ENCODE measurements around the gene PPIC. TPM values are rescaled to one million over a fixed set of nuclear protein-coding genes. Genes with fewer than 3 reads are reported as not detected.

PPIC gene
- total and polyA plus RNA-seq, 2 donors (not counting 3 experiments of a cell fraction or from before 2014, with no cell fraction given) = 26.5 to 36.4 TPM

DNA sequence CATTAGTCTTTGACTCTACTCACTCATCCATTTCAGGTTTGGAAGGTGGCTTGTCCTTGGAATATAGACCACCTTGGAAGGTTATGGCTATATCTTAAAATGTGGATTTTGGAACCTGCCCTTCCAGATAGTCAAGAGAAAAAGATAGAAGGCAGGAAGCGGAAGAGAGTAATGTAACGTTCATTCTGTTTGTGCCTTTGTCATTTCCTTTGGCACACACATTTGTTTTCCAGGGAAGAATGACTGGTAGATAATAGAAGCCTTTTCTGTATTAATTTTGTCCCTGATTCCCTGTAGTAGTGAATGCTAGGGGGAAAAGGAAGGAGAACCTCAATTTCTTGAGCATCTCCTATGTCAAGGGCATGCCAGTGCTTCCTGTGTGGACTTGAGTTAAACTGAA lies 54.7 kb downstream of the PPIC start:
- H2AFZ ChIP-seq (ENCODE audit: low read depth, low read length) = peak overlapping the region; percentile 83
- no peak overlapping the region for H3K9ac ChIP-seq (replicated peaks; ENCODE audit: extremely low read depth, insufficient read depth, low read length)
- H3K79me2 ChIP-seq (ENCODE audit: control insufficient read depth, insufficient read depth, low read length) = no peaks in the 10 kb centered on the region
- CTCF ChIA-PET = no interaction called here
- FAIRE-seq (no peak), DNase-seq (ENCODE audit: low read depth, low spot score) (peak; percentile 55)
- intact Hi-C loops (cut with micrococcal nuclease) (no loop called here), dilution Hi-C loops (cut with MboI; ENCODE audit: extremely low pct_ligation_motif_present, low sequenced_read_pairs) (no loop called here)
- H4K20me1 ChIP-seq (replicated peaks; ENCODE audit: control insufficient read depth, extremely low read depth, insufficient read depth, low read length) = no peaks in the 10 kb centered on the region
- no peaks in the 10 kb centered on the region for H3K9me3 ChIP-seq (replicated peaks; ENCODE audit: control insufficient read depth, insufficient read depth, low read length)
- no TSS peak for BruUV-seq (replicated peaks)
- no peaks in the 10 kb centered on the region for H3K36me3 ChIP-seq (ENCODE audit: control insufficient read depth in 2 of 2, extremely low read depth in 1 of 2, insufficient read depth in 2 of 2, low read length in 2 of 2)
- H3K9me1 ChIP-seq (replicated peaks; ENCODE audit: control insufficient read depth, extremely low read depth, insufficient read depth, low read length) = no peaks in the 10 kb centered on the region
- no peak overlapping the region for H3K27ac ChIP-seq (ENCODE audit: insufficient read depth, low read depth, low read length)
- TF ChIP-seq JUN (IDR thresholded peaks at IDR 0.05; ENCODE audit: borderline replicate concordance, insufficient read depth, insufficient read length, low read depth) (peak; percentile 20), POLR2A (IDR thresholded peaks at IDR 0.05; ENCODE audit: low read depth, low read length) (no peak), EZH2 (IDR thresholded peaks at IDR 0.05; ENCODE audit: borderline replicate concordance, low read depth, low read length, severe bottlenecking) (no peak), FOS (IDR thresholded peaks at IDR 0.05; ENCODE audit: borderline replicate concordance, insufficient read depth, low read length) (peak; percentile 62), MYC (IDR thresholded peaks at IDR 0.05; ENCODE audit: low read depth, low read length) (no peak), GATA2 (IDR thresholded peaks at IDR 0.05; ENCODE audit: insufficient read depth, insufficient read length, low read depth, low read length) (peak; percentile 7)
- TF ChIP-seq, protein P1, sequence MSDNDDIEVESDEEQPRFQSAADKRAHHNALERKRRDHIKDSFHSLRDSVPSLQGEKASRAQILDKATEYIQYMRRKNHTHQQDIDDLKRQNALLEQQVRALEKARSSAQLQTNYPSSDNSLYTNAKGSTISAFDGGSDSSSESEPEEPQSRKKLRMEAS (IDR thresholded peaks at IDR 0.05; ENCODE audit: insufficient read depth, insufficient read length) = no peak
- TF ChIP-seq, protein P2, sequence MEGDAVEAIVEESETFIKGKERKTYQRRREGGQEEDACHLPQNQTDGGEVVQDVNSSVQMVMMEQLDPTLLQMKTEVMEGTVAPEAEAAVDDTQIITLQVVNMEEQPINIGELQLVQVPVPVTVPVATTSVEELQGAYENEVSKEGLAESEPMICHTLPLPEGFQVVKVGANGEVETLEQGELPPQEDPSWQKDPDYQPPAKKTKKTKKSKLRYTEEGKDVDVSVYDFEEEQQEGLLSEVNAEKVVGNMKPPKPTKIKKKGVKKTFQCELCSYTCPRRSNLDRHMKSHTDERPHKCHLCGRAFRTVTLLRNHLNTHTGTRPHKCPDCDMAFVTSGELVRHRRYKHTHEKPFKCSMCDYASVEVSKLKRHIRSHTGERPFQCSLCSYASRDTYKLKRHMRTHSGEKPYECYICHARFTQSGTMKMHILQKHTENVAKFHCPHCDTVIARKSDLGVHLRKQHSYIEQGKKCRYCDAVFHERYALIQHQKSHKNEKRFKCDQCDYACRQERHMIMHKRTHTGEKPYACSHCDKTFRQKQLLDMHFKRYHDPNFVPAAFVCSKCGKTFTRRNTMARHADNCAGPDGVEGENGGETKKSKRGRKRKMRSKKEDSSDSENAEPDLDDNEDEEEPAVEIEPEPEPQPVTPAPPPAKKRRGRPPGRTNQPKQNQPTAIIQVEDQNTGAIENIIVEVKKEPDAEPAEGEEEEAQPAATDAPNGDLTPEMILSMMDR (IDR thresholded peaks at IDR 0.05; ENCODE audit: extremely low read depth in 1 of 2, insufficient read depth in 1 of 2, low read depth in 1 of 2, low read length in 2 of 2) = no peak
- no peak overlapping the region for H3K4me3 ChIP-seq (replicated peaks in 1 of 3; ENCODE audit: insufficient read depth in 1 of 3, low read depth in 1 of 3, low read length in 3 of 3)
- H3K4me2 ChIP-seq (ENCODE audit: insufficient read depth, low read length) = peak overlapping the region; percentile 35
- H3K27me3 ChIP-seq (ENCODE audit: control insufficient read depth in 2 of 2, insufficient read depth in 2 of 2, low read length in 2 of 2) = no peaks in the 10 kb centered on the region
- POLR2A ChIA-PET = no interaction called here
- peaks cover 11% of the 10 kb centered on the region for H3K4me1 ChIP-seq (ENCODE audit: control insufficient read depth, extremely low read depth, insufficient read depth, low read length)

Data from endothelial cell of umbilical vein (primary cell).